IMR-90 (cell line): ENCODE measurements around the gene RHOF. TPM values are rescaled to one million over a fixed set of nuclear protein-coding genes. Genes with fewer than 3 reads are reported as not detected.

Experiments used
- ATAC-seq: fragments of 200-7000 bp; cut with Tn5 transposase; 2 replicates; pipeline ENCODE4 v1.9.1; 2020; ENCODE audit warnings: low read depth, mild to moderate bottlenecking, moderate library complexity
- BruUV-seq: library from RNA; stranded (reverse); fragments of 400-500 nt; replicated peaks from 2 replicates; lab custom pipeline; 2021; lab: Mats Ljungman, UMichigan
- CTCF ChIA-PET: fragments of 300-600 bp; formaldehyde crosslinking; extraction: SDS; loops from one replicate; lab custom pipeline; 2021; ENCODE audit warnings: antibody characterized with exemption; lab: Yijun Ruan, JAX
- POLR2A ChIA-PET: fragments of 300-600 bp; sonication (Branson Sonifier 250); formaldehyde crosslinking; loops from one replicate; lab custom pipeline; 2022; ENCODE audit warnings: antibody characterized with exemption; ENCODE audit not compliant: unreplicated experiment; lab: Charles Lee
- DNase-seq: peaks from one replicate; pipeline ENCODE4 v3.0.0; 2013
- H2AFZ ChIP-seq: replicated peaks from 2 replicates; pipeline ENCODE3; 2013; ENCODE audit warnings: low read length, mild to moderate bottlenecking; ENCODE audit not compliant: poor library complexity
- H2AK5ac ChIP-seq: 2 replicates; pipeline ENCODE4 v1.6.1; 2013; ENCODE audit warnings: low read depth, low read length, inconsistent platforms
- H2AK9ac ChIP-seq: replicated peaks from 2 replicates; pipeline ENCODE3; 2013; ENCODE audit warnings: mild to moderate bottlenecking, low read depth, low read length, moderate library complexity; ENCODE audit not compliant: poor library complexity
- H2BK120ac ChIP-seq: 2 replicates; pipeline ENCODE4 v1.6.1; 2013; ENCODE audit warnings: low read depth, low read length, inconsistent platforms
- H2BK15ac ChIP-seq: 3 replicates; pipeline ENCODE4 v1.6.1; 2013; ENCODE audit warnings: low read depth, low read length, inconsistent platforms
- H2BK20ac ChIP-seq: 2 replicates; pipeline ENCODE4 v1.6.1; 2013; ENCODE audit warnings: low read depth, mild to moderate bottlenecking, inconsistent platforms, low read length, moderate library complexity
- H2BK5ac ChIP-seq: 2 replicates; pipeline ENCODE4 v1.6.1; 2013; ENCODE audit warnings: mild to moderate bottlenecking, low read depth, low read length, inconsistent platforms; ENCODE audit not compliant: poor library complexity, severe bottlenecking
- H3K14ac ChIP-seq: replicated peaks from 2 replicates; pipeline ENCODE4 v1.6.1; 2013; ENCODE audit warnings: low read depth, low read length, inconsistent platforms
- H3K18ac ChIP-seq: 2 replicates; pipeline ENCODE4 v1.6.1; 2013; ENCODE audit warnings: low read depth, low read length, control low read depth
- H3K23ac ChIP-seq: 2 replicates; pipeline ENCODE4 v1.6.1; 2013; ENCODE audit warnings: low read depth, low read length, inconsistent platforms
- H3K27ac ChIP-seq: 2 replicates; pipeline ENCODE4 v1.5.1; 2013; ENCODE audit warnings: mild to moderate bottlenecking, control low read depth, low read length; ENCODE audit not compliant: insufficient read depth
- H3K27me3 ChIP-seq: 2 replicates; pipeline ENCODE4 v1.6.1; 2013; ENCODE audit warnings: low read length; ENCODE audit not compliant: control insufficient read depth, insufficient read depth
- H3K36me3 ChIP-seq: 2 replicates; pipeline ENCODE4 v1.6.1; 2013; ENCODE audit warnings: low read length, mixed read lengths; ENCODE audit not compliant: control insufficient read depth, insufficient read depth
- H3K4ac ChIP-seq: 2 replicates; pipeline ENCODE4 v1.6.1; 2013; ENCODE audit warnings: low read depth, low read length, inconsistent platforms
- H3K4me1 ChIP-seq: 2 replicates; pipeline ENCODE4 v1.6.1; 2013; ENCODE audit warnings: low read length, mixed read lengths; ENCODE audit not compliant: control insufficient read depth, insufficient read depth
- H3K4me2 ChIP-seq: 2 replicates; pipeline ENCODE4 v1.6.1; 2013; ENCODE audit warnings: low read depth, mild to moderate bottlenecking, control low read depth, low read length, moderate library complexity
- H3K4me3 ChIP-seq: 2 replicates; pipeline ENCODE4 v1.5.1; 2013; ENCODE audit warnings: low read depth, mild to moderate bottlenecking, control low read depth, low read length, moderate library complexity; ENCODE audit not compliant: insufficient read depth
- H3K56ac ChIP-seq: 2 replicates; pipeline ENCODE4 v1.6.1; 2013; ENCODE audit warnings: low read length, inconsistent platforms; ENCODE audit not compliant: insufficient read depth; ENCODE audit errors: extremely low read depth
- H3K79me1 ChIP-seq, 2 experiments: 2 replicates each; pipeline ENCODE4 v1.6.1; 2013; ENCODE audit warnings: low read length in 2 of 2, inconsistent platforms in 1 of 2, low read depth in 1 of 2
- H3K9ac ChIP-seq: 2 replicates; pipeline ENCODE4 v1.6.1; 2013; ENCODE audit warnings: low read depth, low read length, control low read depth
- H3K9me1 ChIP-seq: 2 replicates; pipeline ENCODE4 v1.6.1; 2013; ENCODE audit warnings: low read length, inconsistent platforms; ENCODE audit not compliant: insufficient read depth
- H3K9me3 ChIP-seq: 2 replicates; pipeline ENCODE4 v1.6.1; 2013; ENCODE audit warnings: low read length; ENCODE audit not compliant: control insufficient read depth, insufficient read depth
- H4K20me1 ChIP-seq: 2 replicates; pipeline ENCODE4 v1.6.1; 2013; ENCODE audit warnings: low read length, inconsistent platforms; ENCODE audit not compliant: insufficient read depth
- H4K5ac ChIP-seq: 2 replicates; pipeline ENCODE4 v1.6.1; 2013; ENCODE audit warnings: mild to moderate bottlenecking, low read depth, low read length, control low read depth
- H4K8ac ChIP-seq, 2 experiments: 2 replicates each; pipeline ENCODE4 v1.6.1; 2013; ENCODE audit warnings: low read depth in 2 of 2, low read length in 2 of 2, control low read depth in 1 of 2, inconsistent platforms in 1 of 2
- H4K91ac ChIP-seq: 2 replicates; pipeline ENCODE4 v1.6.1; 2013; ENCODE audit warnings: low read depth, low read length, inconsistent platforms; ENCODE audit not compliant: insufficient read depth
- ELK1 ChIP-seq: fragments of 150-350 bp; IDR thresholded peaks from 2 replicates; pipeline ENCODE4 v1.6.1; 2016; ENCODE audit warnings: low read depth, mild to moderate bottlenecking, low read length, moderate library complexity, borderline replicate concordance
- USF2 ChIP-seq: fragments of 150-350 bp; IDR thresholded peaks from 2 replicates; pipeline ENCODE4 v1.6.1; 2017; ENCODE audit warnings: mild to moderate bottlenecking, antibody characterized with exemption, low read length, low read depth
- WGBS, 2 experiments: methylation state at CpG; one replicate each; pipeline versions ENCODE4 v1.1.5 to v1.1.7; 2013; ENCODE audit warnings: missing lambda C conversion rate in 2 of 2; ENCODE audit not compliant: insufficient read length in 1 of 2; ENCODE audit errors: extremely low coverage in 2 of 2; 5-methylcytosine and 5-hydroxymethylcytosine counted together
- dilution Hi-C: fragments of 300-500 bp; cut with HindIII; formaldehyde crosslinking; loops from one replicate; pipeline ENCODE4 v1.14.3; 2018; ENCODE audit warnings: low sequenced_read_pairs; ENCODE audit not compliant: unreplicated experiment
- in situ Hi-C: fragments of 300-500 bp; cut with MboI; formaldehyde crosslinking; loops from 3 replicates; pipeline ENCODE4 v1.14.3; 2019; ENCODE audit warnings: low sequenced_read_pairs, inconsistent platforms, mixed read lengths
- intact Hi-C: fragments of 100-400 bp; cut with micrococcal nuclease; formaldehyde crosslinking; loops from 2 replicates; pipeline ENCODE4 v1.10.0; 2022
- polyA plus RNA-seq, 3 experiments: library from polyadenylated mRNA; depleted of rRNA; stranded (reverse); fragments of >200 nt; gene quantifications; 2 replicates each; pipeline ENCODE4 v1.2.3, GENCODE V29; 2012; ENCODE audit warnings: low replicate concordance in 1 of 3
- total RNA-seq: library from RNA; depleted of rRNA; stranded (reverse); fragments of >200 nt; gene quantifications from 2 replicates; pipeline ENCODE4 v1.2.3, GENCODE V29; 2012

Gene RHOF
- total and polyA plus RNA-seq, 2 of the 4 experiments (the other 2 are of a cell fraction): 3.0 to 5.1 TPM

DNA sequence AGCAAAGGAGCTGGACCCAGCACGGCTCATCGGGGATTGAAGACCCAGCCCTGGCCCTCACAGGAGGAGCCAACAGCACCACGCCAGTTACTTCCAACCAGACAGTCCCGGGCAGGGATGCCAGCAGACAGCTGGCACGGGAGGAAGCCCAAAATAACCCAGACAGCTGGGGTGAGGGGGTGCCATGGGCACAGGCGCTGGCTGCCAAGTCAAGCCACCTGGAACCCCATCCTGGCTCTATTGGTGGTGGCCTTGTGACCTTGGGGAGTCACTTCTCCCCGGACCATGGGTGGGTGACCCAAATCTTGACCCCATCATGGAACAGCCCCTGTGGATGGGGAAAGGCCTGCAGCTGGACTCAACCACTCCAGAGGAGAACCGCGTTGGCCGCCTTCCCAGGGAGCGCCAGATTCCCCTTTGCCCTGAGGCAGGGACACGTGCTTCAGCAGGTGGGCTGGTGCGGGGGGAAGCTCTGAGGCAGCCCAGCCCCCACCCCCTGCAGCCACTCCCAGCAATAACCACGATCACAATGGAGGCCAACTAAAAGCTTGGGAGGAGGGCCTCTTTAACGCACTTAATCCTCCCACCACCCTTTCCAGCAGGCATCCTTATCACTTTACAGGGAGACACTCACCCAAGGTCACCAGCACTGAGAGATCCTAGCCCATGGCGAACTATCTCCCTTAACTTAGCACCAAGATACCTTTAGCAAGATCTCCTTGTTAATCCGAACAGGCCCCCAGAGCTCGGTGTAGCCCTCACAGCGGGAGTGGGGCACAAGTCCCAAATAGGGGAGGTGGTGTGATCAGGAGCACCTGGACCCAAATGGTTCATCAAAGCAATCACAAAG, 4.7 kb upstream of the RHOF start:
- Histone ChIP-seq H4K20me1 (peaks cover 11% of the 10 kb centered on the region), H3K79me1 (peaks cover 6 to 57% of the 10 kb centered on the region in 2 experiments; a peak in 3 of 4 replicates), H4K91ac (peak overlapping the region; percentile 91), H2BK5ac (peak overlapping the region; percentile 70), H3K27ac (peak overlapping the region; percentile 77), H3K4me3 (no peak overlapping the region), H3K4ac (peak overlapping the region; percentile 77), H3K14ac (peak overlapping the region; percentile 78), H2BK15ac (no peak overlapping the region), H3K23ac (peak overlapping the region; percentile 92), H3K4me2 (peak overlapping the region; percentile 88), H2AFZ (peak overlapping the region; percentile 2), H3K56ac (peak overlapping the region; percentile 55; the same call in 1 of the 2 replicates), H2AK9ac (peak overlapping the region; percentile 95), H3K9me1 (peaks cover 4% of the 10 kb centered on the region; the same call in 1 of the 2 replicates), H4K5ac (no peak overlapping the region; the same call in 1 of the 2 replicates), H2AK5ac (peak overlapping the region; percentile 78), H3K9me3 (no peaks in the 10 kb centered on the region), H3K27me3 (no peaks in the 10 kb centered on the region), H3K18ac (no peak overlapping the region), H2BK20ac (no peak overlapping the region), H4K8ac (peak overlapping the region; percentile 22 to 49; a peak in 2 of 4 replicates), H2BK120ac (peak overlapping the region; percentile 44), H3K9ac (peak overlapping the region; percentile 67), H3K36me3 (peaks cover 9% of the 10 kb centered on the region; the same call in 1 of the 2 replicates), H3K4me1 (peaks cover 34% of the 10 kb centered on the region)
- no TSS peak for BruUV-seq
- intact Hi-C loops: loop anchor here (5.0 to 10.0 kb wide), 2 partner anchors 224 to 243 kb away; partner anchors contain the start of gene BCL7A
- CTCF ChIA-PET: interaction anchor here (0.5 to 2.3 kb wide), 3 partner anchors 14 to 90 kb away, joined by 3 to 8 read pairs (median 3); partner anchors contain the start of gene PSMD9
- dilution Hi-C loops: no loop called here
- POLR2A ChIA-PET: no interaction called here
- TF ChIP-seq USF2 (peak; percentile 38; the same call in 1 of the 2 replicates), ELK1 (no peak)
- in situ Hi-C loops: no loop called here
- ATAC-seq (no peak), DNase-seq (peak; percentile 50)
- 55% methylated on average over 2 of the region's 19 CpGs; no CpG with 5 or more reads in 1 of the 2 experiments for WGBS, 2 experiments
